Measurements from ENCODE around the gene CDC123. TPM values are rescaled to one million over a fixed set of nuclear protein-coding genes. Genes with fewer than 3 reads are reported as not detected.

The CDC123 gene
- total RNA-seq, 1 donor from 2014 or later = 67.0 TPM

DNA sequence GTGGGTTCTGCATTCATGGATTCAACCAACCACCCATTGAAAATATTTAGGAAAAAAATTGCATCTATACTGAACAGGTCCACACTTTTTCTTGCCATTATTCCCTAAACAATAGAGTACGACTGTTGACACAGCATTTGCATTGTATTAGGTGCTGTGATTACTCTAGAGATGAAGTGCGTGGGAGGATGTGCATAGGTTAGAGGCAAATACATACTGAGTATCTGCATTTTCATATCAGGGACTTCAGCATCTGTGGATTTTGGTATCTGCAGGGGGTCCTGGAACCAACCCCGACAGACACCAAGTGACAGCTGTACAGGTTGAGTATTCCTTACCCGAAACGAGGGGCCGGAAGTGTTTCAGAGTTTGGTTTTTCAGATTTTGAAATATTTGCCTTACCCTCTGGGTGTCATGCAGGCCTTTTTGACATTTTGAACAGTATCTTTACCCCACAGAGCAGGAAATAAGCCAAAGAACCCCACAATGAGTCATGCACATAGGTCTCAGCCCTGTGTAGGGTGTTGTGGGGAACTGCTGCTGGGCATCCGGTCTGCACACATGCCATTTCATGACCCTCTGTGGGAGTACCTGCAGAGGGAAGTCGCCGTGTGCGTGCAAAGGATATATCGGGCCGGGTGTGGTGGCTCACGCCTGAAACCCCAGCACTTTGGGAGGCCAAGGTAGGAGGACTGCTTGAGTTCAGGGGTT is 14.8 kb upstream of the CDC123 start:
- Mint-ChIP-seq H3K4me3 (ENCODE audit: unreplicated experiment) (no peak overlapping the region), H3K4me1 (ENCODE audit: low read depth) (no peaks in the 10 kb centered on the region), H3K9me3 (ENCODE audit: low read depth) (no peaks in the 10 kb centered on the region), H3K27me3 (ENCODE audit: low read depth) (no peaks in the 10 kb centered on the region), H3K27ac (ENCODE audit: unreplicated experiment) (no peak overlapping the region), H3K36me3 (ENCODE audit: low read depth) (peaks cover 25% of the 10 kb centered on the region)
- TF ChIP-seq, protein P1, sequence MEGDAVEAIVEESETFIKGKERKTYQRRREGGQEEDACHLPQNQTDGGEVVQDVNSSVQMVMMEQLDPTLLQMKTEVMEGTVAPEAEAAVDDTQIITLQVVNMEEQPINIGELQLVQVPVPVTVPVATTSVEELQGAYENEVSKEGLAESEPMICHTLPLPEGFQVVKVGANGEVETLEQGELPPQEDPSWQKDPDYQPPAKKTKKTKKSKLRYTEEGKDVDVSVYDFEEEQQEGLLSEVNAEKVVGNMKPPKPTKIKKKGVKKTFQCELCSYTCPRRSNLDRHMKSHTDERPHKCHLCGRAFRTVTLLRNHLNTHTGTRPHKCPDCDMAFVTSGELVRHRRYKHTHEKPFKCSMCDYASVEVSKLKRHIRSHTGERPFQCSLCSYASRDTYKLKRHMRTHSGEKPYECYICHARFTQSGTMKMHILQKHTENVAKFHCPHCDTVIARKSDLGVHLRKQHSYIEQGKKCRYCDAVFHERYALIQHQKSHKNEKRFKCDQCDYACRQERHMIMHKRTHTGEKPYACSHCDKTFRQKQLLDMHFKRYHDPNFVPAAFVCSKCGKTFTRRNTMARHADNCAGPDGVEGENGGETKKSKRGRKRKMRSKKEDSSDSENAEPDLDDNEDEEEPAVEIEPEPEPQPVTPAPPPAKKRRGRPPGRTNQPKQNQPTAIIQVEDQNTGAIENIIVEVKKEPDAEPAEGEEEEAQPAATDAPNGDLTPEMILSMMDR (IDR thresholded peaks at IDR 0.05) = no peak
- no peak for DNase-seq (ENCODE audit: low spot score)

DNA sequence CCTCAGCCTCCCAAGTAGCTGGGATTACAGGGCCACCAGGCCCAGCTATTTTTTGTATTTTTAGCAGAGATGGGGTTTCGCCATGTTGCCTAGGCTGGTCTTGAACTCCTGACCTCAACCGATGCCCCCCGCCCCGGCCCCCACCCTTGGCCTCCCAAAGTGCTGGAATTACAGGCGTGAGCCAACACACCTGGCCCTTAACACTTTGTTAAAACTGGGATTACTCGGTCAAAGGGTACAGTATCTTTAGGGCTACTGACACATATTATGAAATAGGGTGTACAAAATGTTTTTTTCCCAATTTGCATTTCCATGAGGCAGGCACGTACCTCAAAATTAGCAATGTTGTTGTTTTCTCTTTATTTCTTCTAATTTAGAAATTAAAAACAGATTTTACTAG is 11.8 kb upstream of the CDC123 start:
- H3K4me1 Mint-ChIP-seq (ENCODE audit: low read depth) = peaks cover 5% of the 10 kb centered on the region
- DNase-seq (ENCODE audit: low spot score) = no peak
- no peaks in the 10 kb centered on the region for H3K9me3 Mint-ChIP-seq (ENCODE audit: low read depth)
- no peak overlapping the region for H3K4me3 Mint-ChIP-seq (ENCODE audit: unreplicated experiment)
- H3K27ac Mint-ChIP-seq (ENCODE audit: unreplicated experiment) = no peak overlapping the region
- no peaks in the 10 kb centered on the region for H3K27me3 Mint-ChIP-seq (ENCODE audit: low read depth)
- H3K36me3 Mint-ChIP-seq (ENCODE audit: low read depth) = peaks cover 23% of the 10 kb centered on the region
- TF ChIP-seq, protein P1 (IDR thresholded peaks at IDR 0.05) = no peak

DNA sequence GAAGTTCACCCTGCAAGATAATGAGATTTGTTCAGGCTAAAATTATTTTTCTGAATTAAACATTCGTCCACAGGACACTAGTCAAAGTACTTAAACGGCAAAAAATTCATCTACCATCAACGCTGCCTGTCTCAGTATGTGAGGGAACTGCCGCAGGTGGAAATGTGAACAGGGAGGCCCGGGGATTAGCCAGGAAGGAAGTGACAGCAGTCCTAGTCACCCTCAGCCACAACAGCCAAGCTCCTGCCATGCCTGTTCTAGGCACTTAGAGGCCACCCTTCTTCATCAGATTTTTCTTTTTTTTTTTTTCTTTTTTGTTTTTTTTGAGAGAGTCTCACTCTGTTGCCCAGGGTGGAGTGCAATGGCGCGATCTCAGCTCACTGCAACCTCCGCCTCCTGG is 9.7 kb upstream of the CDC123 start:
- H3K4me1 Mint-ChIP-seq (ENCODE audit: low read depth) = peaks cover 13% of the 10 kb centered on the region
- TF ChIP-seq, protein P1 (IDR thresholded peaks at IDR 0.05) = no peak
- no peaks in the 10 kb centered on the region for H3K27me3 Mint-ChIP-seq (ENCODE audit: low read depth)
- H3K36me3 Mint-ChIP-seq (ENCODE audit: low read depth) = peaks cover 23% of the 10 kb centered on the region
- H3K4me3 Mint-ChIP-seq (ENCODE audit: unreplicated experiment) = no peak overlapping the region
- H3K9me3 Mint-ChIP-seq (ENCODE audit: low read depth) = no peaks in the 10 kb centered on the region
- DNase-seq (ENCODE audit: low spot score) = no peak
- H3K27ac Mint-ChIP-seq (ENCODE audit: unreplicated experiment) = no peak overlapping the region

DNA sequence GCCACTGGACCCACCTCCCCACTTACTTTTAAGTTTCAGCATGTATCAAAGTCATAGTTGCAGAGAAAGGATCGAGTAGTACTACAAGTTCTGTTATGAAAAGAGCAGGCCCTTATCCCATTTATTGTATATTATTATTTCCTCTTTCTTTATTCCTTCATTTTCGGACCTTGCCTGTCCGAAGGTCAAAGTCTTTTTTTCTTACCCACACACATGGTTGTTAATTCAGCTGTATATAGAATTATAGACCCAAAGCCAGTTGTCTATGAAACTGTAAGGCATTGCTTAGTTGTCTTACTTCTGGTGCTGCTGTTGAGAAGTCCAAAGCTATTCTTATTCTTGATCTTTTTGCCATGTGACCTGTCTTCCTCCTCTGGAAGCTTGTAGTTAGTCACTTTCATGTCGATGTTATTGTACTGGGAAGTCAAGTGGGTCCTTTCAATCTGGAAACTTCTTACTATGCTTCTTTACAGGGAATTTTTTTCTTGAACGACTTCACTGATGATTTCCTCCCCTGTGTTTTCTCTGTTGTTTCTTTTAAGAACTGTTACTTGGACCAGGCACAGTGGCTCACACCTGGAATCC is 8.6 kb upstream of the CDC123 start:
- H3K4me1 Mint-ChIP-seq (ENCODE audit: low read depth) = peaks cover 17% of the 10 kb centered on the region
- H3K27me3 Mint-ChIP-seq (ENCODE audit: low read depth) = no peaks in the 10 kb centered on the region
- H3K4me3 Mint-ChIP-seq (ENCODE audit: unreplicated experiment) = no peak overlapping the region
- no peak overlapping the region for H3K27ac Mint-ChIP-seq (ENCODE audit: unreplicated experiment)
- H3K36me3 Mint-ChIP-seq (ENCODE audit: low read depth) = peaks cover 23% of the 10 kb centered on the region
- TF ChIP-seq, protein P1 (IDR thresholded peaks at IDR 0.05) = no peak
- no peak for DNase-seq (ENCODE audit: low spot score)
- H3K9me3 Mint-ChIP-seq (ENCODE audit: low read depth) = no peaks in the 10 kb centered on the region

DNA sequence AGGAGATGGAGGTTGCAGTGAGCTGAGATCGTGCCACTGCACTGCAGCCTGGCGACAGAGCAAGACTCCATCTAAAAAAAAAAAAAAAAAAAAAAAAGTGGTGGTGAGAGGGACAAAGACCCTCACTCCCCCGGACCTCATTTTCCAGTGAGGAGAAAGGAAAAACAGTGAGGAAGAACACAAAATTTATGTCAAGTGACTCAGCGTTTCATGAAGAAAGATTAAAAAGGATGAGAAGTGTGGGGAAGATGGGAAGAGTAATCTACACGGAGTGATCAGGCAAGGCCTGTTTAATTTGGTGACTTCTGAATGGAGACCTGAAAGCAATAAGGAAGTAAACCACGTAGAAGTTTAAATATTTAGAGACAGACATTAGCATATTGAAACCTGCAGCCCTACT is 7.3 kb upstream of the CDC123 start:
- DNase-seq (ENCODE audit: low spot score) = no peak
- Mint-ChIP-seq H3K27ac (ENCODE audit: unreplicated experiment) (no peak overlapping the region), H3K27me3 (ENCODE audit: low read depth) (no peaks in the 10 kb centered on the region), H3K4me1 (ENCODE audit: low read depth) (peaks cover 26% of the 10 kb centered on the region), H3K36me3 (ENCODE audit: low read depth) (peaks cover 22% of the 10 kb centered on the region), H3K4me3 (ENCODE audit: unreplicated experiment) (no peak overlapping the region), H3K9me3 (ENCODE audit: low read depth) (no peaks in the 10 kb centered on the region)
- TF ChIP-seq, protein P1 (IDR thresholded peaks at IDR 0.05) = no peak

All from chondrocyte (in vitro differentiated cells).